HG03571 (cell line): Measurements from ENCODE around the gene TMCO2.
A peak's percentile ranks its signal among the peaks of the same experiment; 100 is the strongest.
"Not testable (repeated sequence)": the region's sequence is repeated elsewhere in the genome, so short reads cannot be mapped to it uniquely, and the experiment has no call there.

ENCODE experiments used
- ATAC-seq: cut with Tn5 transposase; IDR thresholded peaks from one replicate; pipeline ENCODE4 v1.9.1; 2021; ENCODE audit not compliant: unreplicated experiment

TMCO2 gene

DNA sequence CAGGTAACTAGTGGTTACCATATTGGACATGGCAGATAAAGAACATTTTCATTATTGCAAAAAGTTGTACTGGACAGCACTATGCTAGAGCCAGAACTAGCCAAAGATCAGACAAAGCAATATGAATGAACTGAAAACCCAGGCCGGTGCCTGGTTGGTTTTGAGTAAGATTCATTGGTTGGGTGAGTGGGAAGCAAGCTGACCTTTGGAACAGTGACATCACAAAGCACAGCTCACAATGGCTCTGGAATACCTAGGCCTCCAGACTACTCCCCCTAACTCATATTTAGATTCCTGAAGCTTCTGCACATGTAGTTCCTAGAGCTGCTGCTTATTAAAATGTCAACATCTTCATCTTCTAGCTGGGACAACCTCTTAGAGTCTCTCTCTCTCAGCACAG, at the start of gene TMCO2:
Gene TMCO2 (plus strand): TSS at position 283 of the 400 bp plus-strand sequence. CDS start 57 bp downstream, at position 340.
- no peak for ATAC-seq

DNA sequence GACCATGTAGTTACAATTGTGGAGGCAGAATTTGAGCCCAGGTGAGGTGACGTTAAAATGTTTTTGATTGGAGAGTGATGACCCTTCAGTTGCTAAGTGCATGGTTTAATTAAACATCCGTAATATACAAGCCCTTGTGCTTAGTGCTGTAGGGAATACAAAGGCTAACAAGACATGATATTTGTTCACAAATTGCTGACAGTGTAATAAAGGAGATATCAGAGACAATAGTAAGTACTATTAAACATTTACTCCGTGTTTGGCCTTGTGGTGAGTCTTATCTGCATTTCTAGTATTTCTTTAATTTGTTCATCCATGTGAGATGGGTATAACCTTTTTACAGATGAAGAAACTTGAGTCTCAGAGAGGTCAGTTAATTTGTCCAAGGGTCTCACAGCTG, 48.6 kb upstream of the TMCO2 start:
- ATAC-seq = no peak

DNA sequence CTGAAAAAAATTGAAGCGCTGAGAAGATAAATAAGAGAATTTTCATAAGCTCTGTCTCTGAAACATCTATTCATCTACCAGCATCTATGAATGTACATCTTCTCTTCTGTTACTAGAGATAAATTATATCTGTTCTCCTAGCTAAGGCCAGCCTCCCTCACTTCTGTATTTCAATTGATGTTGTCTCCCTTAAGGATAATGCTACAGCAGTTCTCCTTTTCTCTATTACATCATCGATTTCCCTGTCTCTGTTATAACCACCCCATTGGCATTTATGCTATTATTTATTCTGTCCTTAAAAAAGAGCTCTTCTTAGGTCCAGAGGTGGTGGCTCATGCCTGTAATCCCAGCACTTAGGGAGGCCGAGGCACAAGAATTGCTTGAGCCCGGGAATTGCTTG, 42.9 kb upstream of the TMCO2 start:
- no peak for ATAC-seq

GRCh38 chr1:40210511-40211204, 37.1 kb upstream of the TMCO2 start:
- no peak for ATAC-seq

DNA sequence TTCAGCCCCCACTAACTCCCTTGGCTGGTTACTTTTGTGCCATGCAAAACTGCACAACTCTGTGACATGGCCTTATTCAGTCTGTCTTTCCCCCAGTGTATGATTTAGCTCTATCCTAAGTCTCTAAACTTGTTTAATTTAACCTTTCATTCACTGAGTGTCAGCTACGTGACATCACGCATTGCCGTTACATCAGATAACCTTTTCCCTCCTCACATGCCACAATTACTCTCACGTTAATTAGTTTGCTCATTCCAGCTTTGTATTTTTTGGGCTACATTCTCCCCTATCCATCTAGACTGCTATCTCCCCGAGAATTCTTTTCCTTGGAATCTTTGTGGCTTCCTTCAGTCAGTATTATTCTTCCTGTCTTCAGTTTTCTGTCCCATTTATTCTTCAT, 29.4 kb upstream of the TMCO2 start:
- no peak for ATAC-seq

- not testable (repeated sequence) for ATAC-seq
Measured at GRCh38 chr1:40221471-40221905, 26.2 kb upstream of the TMCO2 start.

DNA sequence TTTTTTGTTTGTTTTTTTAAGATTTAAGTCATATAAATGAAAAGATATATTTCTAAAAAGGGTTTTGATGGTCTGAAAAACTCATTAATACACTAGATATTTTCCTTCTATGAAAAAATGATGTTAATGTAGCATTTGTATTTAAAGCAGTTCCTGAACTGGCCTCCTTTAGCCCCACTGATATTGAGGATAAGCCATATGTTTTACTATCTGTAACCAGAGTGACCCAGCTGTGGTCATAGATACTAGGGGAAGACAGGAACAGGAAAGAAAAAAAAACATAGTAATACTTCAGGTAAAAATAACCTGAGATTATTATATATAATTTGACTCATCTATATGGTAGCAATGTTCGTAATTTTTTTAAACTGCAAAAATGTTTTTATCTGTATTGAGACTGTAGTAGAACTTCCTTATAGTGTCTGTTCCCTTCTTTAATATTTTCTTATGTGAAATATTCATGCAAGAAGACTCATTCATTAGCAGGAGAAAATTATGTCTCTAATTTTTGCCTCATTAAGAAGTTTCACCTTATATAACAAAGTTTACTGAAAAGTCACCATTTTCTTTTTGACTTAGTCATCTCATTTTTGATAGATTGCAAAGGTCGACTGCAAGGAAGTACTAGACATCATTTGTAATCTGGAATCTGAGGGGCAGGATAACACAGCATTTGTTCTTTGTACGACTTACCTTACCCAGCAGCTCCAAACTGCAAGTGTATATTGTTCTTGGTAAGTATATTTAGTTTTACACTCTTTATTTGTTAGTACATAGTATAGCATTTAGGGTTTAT, 25.6 kb upstream of the TMCO2 start:
- no peak for ATAC-seq

DNA sequence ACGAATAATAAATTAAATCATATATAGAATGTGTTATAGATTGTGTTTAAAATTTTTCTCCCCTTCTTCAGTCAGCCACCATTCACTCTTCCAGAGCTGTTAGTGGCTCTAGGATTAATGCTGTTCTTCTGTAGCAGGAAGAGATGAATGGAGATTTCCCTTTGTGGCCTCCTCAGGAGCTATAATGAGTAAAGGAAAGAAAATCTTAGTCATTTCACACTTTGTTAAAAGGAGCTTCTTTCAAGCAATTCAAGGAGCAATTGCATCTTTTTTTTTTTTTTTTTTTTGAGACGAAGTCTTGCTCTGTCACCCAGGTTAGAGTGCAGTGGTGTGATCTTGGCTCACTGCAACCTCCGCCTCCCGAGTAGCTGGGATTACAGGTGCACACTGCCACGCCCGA, 23.7 kb upstream of the TMCO2 start:
- ATAC-seq = no peak

DNA sequence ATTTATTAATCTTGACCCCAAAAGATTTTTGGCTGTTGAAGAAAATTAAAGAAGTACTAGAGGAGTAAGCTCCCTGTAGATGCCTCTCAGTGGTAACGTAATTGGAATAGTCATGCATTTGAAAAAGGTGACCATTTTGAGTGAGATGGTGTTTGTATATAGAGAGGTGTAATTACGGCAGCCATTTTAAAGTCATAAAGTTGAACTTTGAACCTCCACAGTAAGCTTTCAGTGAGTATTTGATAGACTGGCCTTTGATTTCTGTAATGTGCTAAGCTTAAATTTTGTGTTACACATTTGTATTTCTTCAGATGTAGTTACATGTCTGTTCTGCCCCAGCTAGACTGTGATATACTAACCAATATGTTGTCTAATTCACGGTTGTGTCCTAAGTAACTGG, 21.5 kb upstream of the TMCO2 start:
- ATAC-seq = no peak

GRCh38 chr1:40232444-40232843, 15.3 kb upstream of the TMCO2 start:
- ATAC-seq = peak; percentile 82

DNA sequence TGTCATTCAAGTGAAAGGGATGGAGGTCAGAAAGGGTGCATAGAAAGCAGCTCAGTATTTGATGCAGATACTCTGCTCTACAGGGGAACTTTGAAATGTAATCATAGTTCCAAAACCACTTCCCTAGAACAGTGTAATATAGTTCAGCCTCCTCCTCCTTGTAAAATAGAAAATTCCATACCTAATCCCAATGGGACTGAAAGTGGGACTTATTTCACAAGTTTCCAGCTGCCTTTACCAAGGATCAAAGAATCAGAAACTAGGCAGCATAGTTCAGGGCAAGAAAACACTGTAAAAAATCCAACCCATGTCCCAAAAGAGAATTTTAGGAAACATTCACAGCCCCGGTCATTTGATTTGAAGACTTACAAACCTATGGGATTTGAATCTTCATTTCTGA, 8.1 kb upstream of the TMCO2 start:
- ATAC-seq = no peak

- ATAC-seq = no peak
Measured at GRCh38 chr1:40240390-40240789, 7.3 kb upstream of the TMCO2 start.

GRCh38 chr1:40241362-40241761, 6.4 kb upstream of the TMCO2 start:
- ATAC-seq = peak; percentile 26

GRCh38 chr1:40243351-40243750, 4.4 kb upstream of the TMCO2 start:
- ATAC-seq = no peak

DNA sequence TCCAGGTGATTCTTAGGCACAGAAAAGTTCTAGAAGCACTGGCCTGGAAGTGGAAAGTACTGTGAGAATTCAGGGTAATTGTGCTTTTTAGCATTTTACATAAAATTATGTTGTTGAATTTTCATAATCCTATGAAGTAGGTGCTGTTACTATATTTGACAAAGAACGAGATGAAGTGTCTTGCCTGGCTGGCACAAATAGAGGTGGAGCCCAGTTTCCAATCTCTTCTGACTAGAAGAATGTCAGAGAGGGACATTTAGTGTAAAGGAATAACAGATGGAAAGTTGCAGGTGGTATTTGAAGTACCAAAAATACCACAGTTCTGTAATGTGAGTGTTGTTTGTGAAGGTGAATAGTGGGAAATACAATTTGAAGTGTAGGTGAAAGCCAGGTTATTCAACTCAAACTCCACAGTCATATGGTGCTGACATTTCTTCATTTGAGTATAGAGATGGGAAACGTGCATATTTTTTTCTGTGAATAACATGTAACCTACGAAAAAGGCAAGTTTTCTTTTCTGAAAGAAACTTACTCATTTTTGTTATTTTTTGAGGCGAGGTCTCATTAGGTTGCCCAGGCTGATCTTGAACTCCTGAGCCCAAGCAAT, 3.5 kb upstream of the TMCO2 start:
- ATAC-seq = no peak

- no peak for ATAC-seq
Measured at GRCh38 chr1:40245686-40246085, 2.1 kb upstream of the TMCO2 start.

GRCh38 chr1:40248412-40248811, 675 bp downstream of the TMCO2 start:
- no peak for ATAC-seq

- ATAC-seq = no peak
Measured at GRCh38 chr1:40251456-40251855, 3.7 kb downstream of the TMCO2 start.

- ATAC-seq = no peak
Measured at GRCh38 chr1:40252601-40253000, 4.9 kb downstream of the TMCO2 start.

- ATAC-seq = no peak
Measured at GRCh38 chr1:40255231-40255630, 7.5 kb downstream of the TMCO2 start.

DNA sequence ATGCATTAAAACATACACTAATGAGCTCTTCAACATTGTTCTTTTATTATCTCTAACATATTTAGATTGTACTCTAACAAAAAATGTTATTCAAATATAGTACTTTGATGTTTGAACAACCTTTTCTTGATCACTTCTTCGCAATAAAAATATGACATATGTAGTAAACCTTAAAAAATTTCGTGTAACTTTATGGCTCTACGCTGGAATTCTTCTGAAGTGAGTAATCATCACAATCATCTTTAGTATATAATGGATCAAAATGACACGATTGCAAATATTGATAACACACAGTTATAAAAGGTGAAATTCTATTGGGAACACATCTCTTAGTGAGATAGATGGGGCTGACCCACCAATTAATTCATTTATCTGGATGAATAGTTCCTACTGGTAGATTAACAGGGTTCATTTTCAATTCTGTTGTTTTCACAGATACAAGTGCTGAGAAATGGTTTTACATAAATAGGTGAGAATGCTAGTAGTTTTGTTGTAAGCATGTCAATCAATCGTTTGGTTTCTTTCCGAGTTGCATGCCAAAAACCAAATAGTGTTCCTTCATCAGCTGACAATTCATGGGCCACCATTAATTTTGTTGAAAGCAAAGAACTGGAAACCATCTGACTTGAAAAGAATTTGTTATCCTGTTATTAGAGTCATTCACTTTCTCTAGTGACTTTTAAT, 8.8 kb downstream of the TMCO2 start:
- no peak for ATAC-seq

DNA sequence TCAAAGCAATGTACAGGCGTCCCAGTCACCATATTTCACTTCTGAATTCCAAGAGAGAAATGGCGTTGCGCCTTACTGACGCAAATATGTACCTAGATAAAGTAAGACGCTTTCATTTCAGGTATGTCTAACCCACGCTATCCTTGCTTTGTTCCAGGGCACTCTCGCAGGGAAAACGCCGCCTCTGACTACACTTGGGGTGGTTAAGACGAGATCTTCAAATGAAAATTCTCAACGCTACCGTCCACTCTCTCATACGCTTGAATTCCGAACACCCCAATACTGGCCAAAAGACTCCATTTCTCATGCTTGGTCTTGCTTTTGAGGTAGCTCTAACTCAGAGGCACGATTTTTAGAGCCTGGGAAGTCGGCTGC, 9.6 kb downstream of the TMCO2 start:
- peak; percentile 18 for ATAC-seq
